K562 (cell line): ENCODE data around the gene AIM2. TPM values are rescaled to one million over a fixed set of nuclear protein-coding genes. Genes with fewer than 3 reads are reported as not detected.
A peak's percentile ranks its signal among the peaks of the same experiment; 100 is the strongest.

ENCODE experiments used
- ATAC-seq: fragments of 200-7000 bp; cut with Tn5 transposase; 3 replicates; pipeline ENCODE4 v1.9.1; 2020; ENCODE audit warnings: moderate library complexity
- BruUV-seq: library from RNA; stranded (reverse); fragments of 400-500 nt; replicated peaks from 2 replicates; lab custom pipeline; 2021; lab: Mats Ljungman, UMichigan
- CTCF ChIA-PET: fragments of 300-600 bp; formaldehyde crosslinking; extraction: SDS; loops from one replicate; lab custom pipeline; 2021; ENCODE audit warnings: low intra/inter-chr PET ratio; lab: Yijun Ruan, JAX
- POLR2A ChIA-PET: fragments of 300-600, 350-650 bp; sonication (Branson Sonifier 250); formaldehyde crosslinking; extraction: SDS; loops from one replicate; lab custom pipeline; 2021; ENCODE audit warnings: antibody characterized with exemption, inconsistent platforms; lab: Yijun Ruan, JAX
- DNase-seq, 4 experiments: peaks; one replicate each; pipeline versions ENCODE4 v3.0.0 to v3.0.0-alpha.2; 2011 to 2018; ENCODE audit warnings: low spot score in 3 of 4, mixed read lengths in 3 of 4; ENCODE audit errors: extremely low read depth in 1 of 4
- FAIRE-seq: peaks from 2 replicates; lab custom pipeline; 2011; peaks lifted over from hg19 to GRCh38; lab: Jason Lieb, UNC
- H2AFZ ChIP-seq: 2 replicates; pipeline ENCODE4 v1.6.0; 2011; ENCODE audit warnings: low read depth, low read length, control low read depth, inconsistent platforms
- H3K27ac ChIP-seq: fragments of 200-600 bp; 3 replicates; pipeline ENCODE4 v1.8.0; 2011; ENCODE audit warnings: low read depth, mild to moderate bottlenecking, control low read depth, inconsistent platforms, low read length, moderate library complexity, mixed read lengths; ENCODE audit errors: extremely low read depth
- H3K27me3 ChIP-seq, 2 experiments: fragments of 300-600 bp in 1 of 2; 2 replicates in 1 of 2; 3 replicates in 1 of 2; pipeline versions ENCODE4 v1.6.0 to v1.8.0; 2011; ENCODE audit warnings: inconsistent platforms in 2 of 2, low read length in 2 of 2, mild to moderate bottlenecking in 1 of 2, mixed read lengths in 1 of 2, moderate library complexity in 1 of 2; ENCODE audit not compliant: control insufficient read depth in 2 of 2, insufficient read depth in 2 of 2
- H3K36me3 ChIP-seq: fragments of 300-600 bp; 3 replicates; pipeline ENCODE4 v1.8.0; 2011; ENCODE audit warnings: mild to moderate bottlenecking, low read length, inconsistent platforms; ENCODE audit not compliant: control insufficient read depth, insufficient read depth
- H3K4me1 ChIP-seq, 2 experiments: fragments of 200-600 bp in 1 of 2; replicated peaks in 1 of 2; 2 replicates in 1 of 2; 3 replicates in 1 of 2; pipeline versions ENCODE4 v1.5.1 to v1.8.0; 2011; ENCODE audit warnings: inconsistent platforms in 2 of 2, low read length in 2 of 2, mild to moderate bottlenecking in 1 of 2, mixed read lengths in 1 of 2, moderate library complexity in 1 of 2; ENCODE audit not compliant: control insufficient read depth in 2 of 2, insufficient read depth in 2 of 2
- H3K4me2 ChIP-seq: 2 replicates; pipeline ENCODE4 v1.6.1; 2011; ENCODE audit warnings: low read length, control low read depth, inconsistent platforms, mixed read lengths; ENCODE audit not compliant: insufficient read depth
- H3K4me3 ChIP-seq: fragments of 200-600 bp; sonication (generic), shearing (Covaris generic); 2 replicates; pipeline ENCODE4 v1.5.1; 2016; ENCODE audit warnings: control low read depth, inconsistent platforms
- H3K79me2 ChIP-seq: fragments of 200-600 bp; 3 replicates; pipeline ENCODE4 v1.8.0; 2011; ENCODE audit warnings: low read length, inconsistent platforms; ENCODE audit not compliant: control insufficient read depth, insufficient read depth
- H3K9ac ChIP-seq, 2 experiments: 2 replicates each; pipeline versions ENCODE4 v1.6.0 to v1.6.1; 2011; ENCODE audit warnings: low read depth in 2 of 2, low read length in 2 of 2, control low read depth in 1 of 2, inconsistent platforms in 1 of 2, mild to moderate bottlenecking in 1 of 2, mixed read lengths in 1 of 2; ENCODE audit not compliant: insufficient read depth in 1 of 2
- H3K9me1 ChIP-seq: one replicate; pipeline ENCODE4 v1.6.0; 2011; ENCODE audit warnings: inconsistent platforms, mild to moderate bottlenecking, low read length, moderate library complexity; ENCODE audit not compliant: control insufficient read depth, insufficient read depth
- H3K9me3 ChIP-seq: replicated peaks from 2 replicates; pipeline ENCODE4 v1.5.1; 2011; ENCODE audit warnings: low read depth, low read length, inconsistent platforms; ENCODE audit not compliant: control insufficient read depth, insufficient read depth
- H4K20me1 ChIP-seq: replicated peaks from 2 replicates; pipeline ENCODE4 v1.6.1; 2011; ENCODE audit warnings: low read length, inconsistent platforms, mixed read lengths; ENCODE audit not compliant: control insufficient read depth, insufficient read depth
- CTCF ChIP-seq, 3 experiments: IDR thresholded peaks in 2 of 3; conservative IDR thresholded peaks in 1 of 3; 2 replicates each; pipeline ENCODE4 v1.5.1; 2011 to 2012; ENCODE audit warnings: low read length in 3 of 3, mild to moderate bottlenecking in 3 of 3, control low read depth in 2 of 3, improper control_type of control experiment in 1 of 3, inconsistent platforms in 1 of 3, low read depth in 1 of 3, mixed read lengths in 1 of 3, moderate library complexity in 1 of 3; ENCODE audit not compliant: insufficient read depth in 2 of 3
- FOXJ2 ChIP-seq: fragments of 200-800 bp; sonication (Bioruptor generic); IDR thresholded peaks from 2 replicates; pipeline ENCODE4 v1.6.1; 2016; ENCODE audit warnings: missing genetic modification characterization, missing compliant biosample characterization
- NFRKB ChIP-seq: fragments of 450-650 bp; IDR thresholded peaks from 2 replicates; pipeline ENCODE4 v1.6.1; 2016; ENCODE audit warnings: low read depth
- PTBP1 ChIP-seq: fragments of 200-400 bp; formaldehyde crosslinking; IDR thresholded peaks from 2 replicates; pipeline ENCODE4 v1.6.1; 2017; ENCODE audit warnings: low read depth, low read length
- RAD21 ChIP-seq, 2 experiments: fragments of 250-450 bp in 1 of 2; fragments of 450-650 bp in 1 of 2; sonication (Bioruptor Pico) in 1 of 2; formaldehyde crosslinking in 1 of 2; IDR thresholded peaks in 1 of 2; conservative IDR thresholded peaks in 1 of 2; 2 replicates each; pipeline versions ENCODE4 v1.4.0 to v1.8.0; 2020 to 2022; ENCODE audit warnings: mild to moderate bottlenecking in 2 of 2, moderate library complexity in 1 of 2
- REST ChIP-seq, 2 experiments: fragments of 450-650 bp; formaldehyde crosslinking in 1 of 2; IDR thresholded peaks; 2 replicates each; pipeline versions ENCODE4 v1.4.0 to v1.6.1; 2014 to 2020; ENCODE audit warnings: mild to moderate bottlenecking in 2 of 2, borderline replicate concordance in 1 of 2, low read depth in 1 of 2
- ZNF143 ChIP-seq: sonication (generic); formaldehyde crosslinking; IDR thresholded peaks from 2 replicates; pipeline ENCODE4 v1.9.0; 2022; ENCODE audit warnings: mild to moderate bottlenecking, missing genetic modification reagents
- WGBS: fragments of 100-300 bp; shearing (Covaris generic); methylation state at CpG from one replicate; pipeline ENCODE4 v1.1.6; 2016; ENCODE audit warnings: low coverage, mixed read lengths; ENCODE audit not compliant: insufficient coverage; ENCODE audit errors: missing lambda C conversion rate; 5-methylcytosine and 5-hydroxymethylcytosine counted together
- in situ Hi-C: fragments of 300-500 bp; cut with MboI; formaldehyde crosslinking; loops from 4 replicates; pipeline ENCODE4 v1.15.0; 2018; ENCODE audit warnings: inconsistent platforms, mixed read lengths
- intact Hi-C: fragments of 100-400 bp; cut with micrococcal nuclease; formaldehyde crosslinking; loops from 2 replicates; pipeline ENCODE4 v1.14.2; 2022
- polyA plus RNA-seq, 8 experiments: library from polyadenylated mRNA; depleted of rRNA in 4 of 8; stranded (reverse) in 5 of 8; unstranded in 3 of 8; fragments of >200 nt; fragmentation: Nextera tagmentation in 2 of 8; fragmentation: Illumina TruSeq in 1 of 8; extraction: Ambion mirVana in 2 of 8; extraction: Trizol in 1 of 8; gene quantifications; 2 replicates each; pipeline versions ENCODE4 v1.2.1 to v1.2.3, GENCODE V29; 2011 to 2014; ENCODE audit warnings: inconsistent platforms in 1 of 8, missing spikeins in 1 of 8
- total RNA-seq, 7 experiments: library from RNA; depleted of rRNA in 6 of 7; stranded (reverse); fragments of >200 nt in 6 of 7; fragmentation: Illumina TruSeq in 2 of 7; extraction: Trizol in 2 of 7; gene quantifications; 2 replicates each; pipeline versions ENCODE4 v1.2.1 to v1.2.3, GENCODE V29; 2011 to 2021; ENCODE audit warnings: low replicate concordance in 1 of 7

AIM2 gene
- total and polyA plus RNA-seq, 9 of the 15 experiments (the other 6 are each of a cell fraction or from before 2014, with no cell fraction given) = 0.10 to 0.95 (median 0.22) TPM

GRCh38 chr1:159090286-159091179 lies 14.0 kb upstream of the AIM2 start (continued):
- TF ChIP-seq ZNF143 (CRISPR knock-in tag) (no peak), NFRKB (no peak)

- peak; percentile 73 for ATAC-seq
- in situ Hi-C loops = no loop called here
- peak; percentile 93 for FAIRE-seq
- no TSS peak for BruUV-seq
- Histone ChIP-seq H3K36me3 (no peaks in the 10 kb centered on the region), H4K20me1 (no peaks in the 10 kb centered on the region), H3K4me3 (no peak overlapping the region), H3K4me1 (no peaks in the 10 kb centered on the region; a peak in 1 of 5 replicates), H3K79me2 (no peaks in the 10 kb centered on the region), H3K4me2 (no peak overlapping the region), H3K27ac (no peak overlapping the region), H3K9me1 (no peaks in the 10 kb centered on the region), H3K9ac (no peak overlapping the region), H2AFZ (no peak overlapping the region), H3K9me3 (no peaks in the 10 kb centered on the region), H3K27me3 (no peaks in the 10 kb centered on the region)
- peak; percentile 41; the same call in 1 of the 2 replicates for TF ChIP-seq REST (IDR thresholded peaks at IDR 0.05; ENCODE audit: borderline replicate concordance)
- no peak for TF ChIP-seq REST (CRISPR knock-in tag; IDR thresholded peaks at IDR 0.05; ENCODE audit: low read depth)
- TF ChIP-seq RAD21 (CRISPR knock-in tag; conservative IDR thresholded peaks at IDR 0.05 in 1 of 2, IDR thresholded peaks at IDR 0.05 in 1 of 2) = peak; percentile 43 to 77
- no peak for TF ChIP-seq FOXJ2
- TF ChIP-seq CTCF (IDR thresholded peaks at IDR 0.05 in 2 of 3, conservative IDR thresholded peaks at IDR 0.05 in 1 of 3; ENCODE audit: insufficient read depth in 2 of 3, low read depth in 1 of 3, low read length in 3 of 3) = peak; percentile 51 to 74 (median 70); a peak in 5 of 6 replicates
- no peak for TF ChIP-seq PTBP1
- 0% methylated on average over 4 of the region's 4 CpGs for WGBS
- intact Hi-C loops = no loop called here
- ChIA-PET POLR2A (interaction anchor here (1.6 kb wide), 1 partner anchor 13 kb away, joined by 5 read pairs; the partner anchor contains the start of gene AIM2), CTCF (interaction anchor here (0.6 to 1.0 kb wide), 3 partner anchors 38 to 1099 kb away, joined by 3 to 5 read pairs (median 4); no protein-coding TSS in a partner anchor)
- peak; percentile 26 to 48 (median 43) for DNase-seq
Observed at GRCh38 chr1:159089184-159089791, 12.7 kb upstream of the AIM2 start.
